Cardiac fibroblast (primary cell): ENCODE measurements around the gene PPARGC1A.
A peak's percentile ranks its signal among the peaks of the same experiment; 100 is the strongest.

Experiments used
- DNase-seq, 2 donors: peaks; one replicate each; pipeline versions ENCODE4 v3.0.0 to v3.0.0-alpha.2; 2010; ENCODE audit warnings: low read depth in 2 of 2
- H3K4me3 ChIP-seq, 2 donors: replicated peaks in 1 of 2; 1 replicate in 1 of 2; 2 replicates in 1 of 2; pipeline ENCODE4 v1.5.1; 2011; ENCODE audit warnings: low read depth in 2 of 2, low read length in 2 of 2, mild to moderate bottlenecking in 2 of 2, moderate library complexity in 1 of 2
- TF ChIP-seq, protein P1 (sequence below): IDR thresholded peaks from one replicate; pipeline ENCODE4 v1.5.1; 2011; ENCODE audit warnings: low read depth, mild to moderate bottlenecking, low read length, inconsistent platforms

PPARGC1A gene

DNA sequence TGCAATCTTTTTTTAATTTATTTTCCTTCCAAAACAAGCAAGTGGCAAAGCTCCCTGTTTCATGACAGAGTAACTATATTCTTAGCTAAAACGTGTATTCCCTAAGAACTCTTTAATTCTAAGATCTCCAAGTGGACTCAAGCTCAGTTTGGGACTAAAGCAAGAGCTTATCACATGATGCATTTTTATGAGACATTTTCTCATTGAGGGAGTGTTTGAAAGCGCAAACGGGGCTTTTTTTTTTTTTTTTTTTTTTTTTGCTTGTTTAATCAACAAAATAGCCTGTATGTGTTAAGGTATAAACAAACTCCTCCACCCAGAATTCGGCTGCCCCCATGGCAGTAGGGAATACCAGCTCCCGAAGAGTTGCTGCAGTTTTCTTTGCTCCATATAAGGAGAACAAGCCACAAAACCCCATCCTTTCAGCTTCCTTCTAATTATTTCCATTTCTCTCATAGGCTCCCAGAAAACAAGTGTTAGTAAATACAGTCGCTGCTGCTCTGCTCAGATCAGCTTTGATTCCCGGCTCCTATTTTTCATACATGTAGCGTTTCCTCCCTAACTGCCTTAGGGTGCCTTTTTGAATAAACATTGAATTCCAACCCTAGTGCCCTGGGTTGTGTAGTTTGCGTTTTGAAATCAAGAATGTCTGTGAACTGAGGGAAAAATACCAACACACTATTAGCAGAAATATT is 669 bp upstream of the PPARGC1A start:
- TF ChIP-seq, protein P1, sequence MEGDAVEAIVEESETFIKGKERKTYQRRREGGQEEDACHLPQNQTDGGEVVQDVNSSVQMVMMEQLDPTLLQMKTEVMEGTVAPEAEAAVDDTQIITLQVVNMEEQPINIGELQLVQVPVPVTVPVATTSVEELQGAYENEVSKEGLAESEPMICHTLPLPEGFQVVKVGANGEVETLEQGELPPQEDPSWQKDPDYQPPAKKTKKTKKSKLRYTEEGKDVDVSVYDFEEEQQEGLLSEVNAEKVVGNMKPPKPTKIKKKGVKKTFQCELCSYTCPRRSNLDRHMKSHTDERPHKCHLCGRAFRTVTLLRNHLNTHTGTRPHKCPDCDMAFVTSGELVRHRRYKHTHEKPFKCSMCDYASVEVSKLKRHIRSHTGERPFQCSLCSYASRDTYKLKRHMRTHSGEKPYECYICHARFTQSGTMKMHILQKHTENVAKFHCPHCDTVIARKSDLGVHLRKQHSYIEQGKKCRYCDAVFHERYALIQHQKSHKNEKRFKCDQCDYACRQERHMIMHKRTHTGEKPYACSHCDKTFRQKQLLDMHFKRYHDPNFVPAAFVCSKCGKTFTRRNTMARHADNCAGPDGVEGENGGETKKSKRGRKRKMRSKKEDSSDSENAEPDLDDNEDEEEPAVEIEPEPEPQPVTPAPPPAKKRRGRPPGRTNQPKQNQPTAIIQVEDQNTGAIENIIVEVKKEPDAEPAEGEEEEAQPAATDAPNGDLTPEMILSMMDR: no peak
- DNase-seq: peak in 1 of 2 donors; percentile 16
- H3K4me3 ChIP-seq: no peak overlapping the region

DNA sequence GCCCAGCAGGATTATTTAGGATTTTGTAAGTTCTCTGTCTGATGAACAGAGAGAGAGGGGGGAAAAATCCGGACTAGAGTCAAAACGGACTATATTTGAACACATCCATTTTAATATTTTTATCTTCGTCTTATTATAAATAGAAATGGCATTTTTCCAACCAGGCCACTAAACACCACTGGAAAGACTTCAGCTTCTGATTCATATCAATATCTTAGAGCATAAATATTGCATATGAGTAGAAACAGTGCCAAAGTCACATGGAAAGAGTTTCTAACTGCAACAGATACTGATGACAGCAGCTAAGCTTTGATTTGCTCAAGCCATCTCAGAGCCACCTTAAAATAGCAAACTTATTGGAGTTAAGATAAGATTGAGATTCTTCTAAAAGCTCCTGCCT is 456 bp downstream of the PPARGC1A start:
- TF ChIP-seq, protein P1: no peak
- peak; percentile 10 to 27 for DNase-seq
- peak overlapping the region; percentile 44 to 47 for H3K4me3 ChIP-seq

DNA sequence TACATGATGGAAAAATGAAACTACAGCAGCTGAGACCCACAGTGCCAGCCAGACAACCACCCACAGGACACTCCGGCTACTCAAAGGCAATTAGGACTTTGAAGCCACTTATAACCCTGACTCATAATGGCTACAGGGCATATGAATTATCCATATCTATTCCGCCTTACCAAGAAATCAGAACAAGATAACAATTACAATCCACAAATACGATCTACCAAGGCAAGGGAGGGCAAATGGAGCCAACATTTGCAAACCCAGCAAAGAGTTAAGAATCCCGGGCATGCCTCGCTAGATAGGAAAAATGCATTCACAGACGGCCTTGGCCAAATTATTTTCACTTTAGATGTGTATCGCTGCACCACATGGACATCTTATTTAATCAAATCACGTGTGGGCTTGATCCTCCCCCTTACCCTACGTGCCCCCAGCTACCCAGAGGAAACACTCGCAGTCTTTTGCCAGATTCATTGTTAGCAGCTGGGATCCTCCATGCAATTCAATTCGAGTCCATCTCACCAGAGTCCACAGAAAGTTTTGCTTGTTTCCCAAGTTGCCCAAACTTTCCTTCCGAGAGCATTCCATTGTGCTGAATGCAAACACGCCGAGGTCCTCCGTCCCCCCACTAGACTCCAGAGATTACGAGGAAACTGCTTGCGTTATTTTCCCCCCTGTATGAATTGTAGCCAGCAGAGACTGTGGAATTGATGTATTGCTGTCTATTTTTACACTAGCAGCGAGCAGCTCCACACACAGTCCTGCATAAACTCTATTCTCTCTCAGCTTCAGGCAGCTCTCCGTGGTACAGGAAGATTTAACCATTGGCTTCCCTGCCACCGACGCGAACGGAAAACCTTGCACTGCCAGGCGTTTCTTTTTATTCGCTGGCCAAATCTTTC is 1.2 kb downstream of the PPARGC1A start:
- TF ChIP-seq, protein P1: no peak
- peak overlapping the region; percentile 44 to 47 for H3K4me3 ChIP-seq
- DNase-seq: peak; percentile 39 to 73

DNA sequence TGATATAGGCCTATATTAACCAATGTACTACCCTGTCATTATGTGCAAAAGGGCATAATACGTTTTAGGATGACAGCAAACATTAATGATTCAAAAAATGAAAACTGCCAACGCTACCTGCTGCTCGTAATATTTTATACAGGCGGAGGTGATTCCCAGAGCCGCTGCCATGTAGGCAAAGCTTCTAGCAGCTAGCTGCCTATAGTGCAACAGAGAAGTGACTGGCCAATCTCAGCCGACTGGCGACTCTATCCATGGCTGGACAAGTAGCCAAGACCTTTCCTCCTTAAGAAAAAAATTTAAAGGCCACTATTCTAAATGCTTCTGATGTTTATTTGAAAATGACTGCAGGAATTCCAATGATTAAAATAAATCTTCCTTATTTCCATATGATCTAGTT is 1.9 kb downstream of the PPARGC1A start:
- peak in 1 of 2 donors; percentile 7 for DNase-seq
- TF ChIP-seq, protein P1: no peak
- peak overlapping the region in 1 of 2 donors; percentile 47 for H3K4me3 ChIP-seq

DNA sequence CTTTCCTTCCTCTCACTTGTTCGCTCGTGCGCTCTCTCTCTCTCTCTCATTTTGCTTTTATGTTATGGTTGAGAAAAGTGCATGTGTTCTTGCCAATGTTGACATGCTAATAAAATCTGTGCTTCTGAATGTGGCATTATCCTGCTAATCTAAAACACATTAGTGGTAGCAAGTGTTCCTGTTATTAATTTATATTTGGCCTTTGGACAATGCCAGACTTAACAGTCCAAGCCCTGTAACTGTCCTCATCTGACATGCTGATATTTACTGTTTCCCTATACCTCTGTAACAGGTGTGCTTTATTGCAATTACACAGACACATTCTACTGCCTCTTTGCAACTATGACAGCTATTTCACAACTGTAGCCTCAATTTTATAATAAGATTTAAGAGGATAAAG is 2.7 kb downstream of the PPARGC1A start:
- TF ChIP-seq, protein P1: no peak
- no peak overlapping the region for H3K4me3 ChIP-seq
- DNase-seq: no peak

DNA sequence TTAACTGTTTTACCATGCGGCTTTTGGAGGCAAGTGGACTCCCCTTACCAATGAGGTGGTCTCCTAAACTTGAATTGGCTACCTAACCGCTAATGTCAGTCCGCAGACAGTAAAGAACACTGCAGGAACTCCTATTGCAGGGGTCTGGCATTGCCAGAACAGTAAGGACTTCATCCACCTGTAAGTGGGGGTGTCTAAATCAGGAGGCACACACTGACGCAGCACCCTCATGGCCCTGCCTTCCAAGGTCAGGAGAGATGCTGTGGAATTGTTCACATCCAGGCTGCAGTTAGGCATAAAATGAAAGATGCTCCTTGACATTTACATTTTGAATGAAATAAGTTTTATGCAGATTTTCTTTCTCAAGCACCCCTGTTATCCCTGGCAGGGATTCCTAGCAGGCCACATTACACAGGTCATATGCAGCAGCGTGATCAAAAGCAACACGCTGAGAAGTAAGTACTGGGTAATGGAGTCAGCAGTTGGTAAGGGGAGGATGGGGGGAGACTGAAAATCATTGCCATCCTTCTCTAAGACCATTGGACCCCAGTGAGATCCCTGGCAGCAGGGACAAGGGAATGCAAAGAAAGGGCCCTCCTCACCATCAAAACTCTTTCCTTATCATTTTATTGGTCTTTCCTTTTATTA is 3.8 kb downstream of the PPARGC1A start:
- no peak overlapping the region for H3K4me3 ChIP-seq
- TF ChIP-seq, protein P1: no peak
- no peak for DNase-seq
